Fibroblast of pulmonary artery (primary cell): ENCODE results near the gene SV2C.

ENCODE experiments used
- DNase-seq: peaks from one replicate; pipeline ENCODE4 v3.0.0-alpha.2; 2010; ENCODE audit warnings: low read depth
- H3K4me3 ChIP-seq: replicated peaks from 2 replicates; pipeline ENCODE4 v1.5.1; 2011; ENCODE audit warnings: low read depth, mild to moderate bottlenecking, control low read depth, low read length, moderate library complexity
- TF ChIP-seq, protein P1 (sequence below): IDR thresholded peaks from 2 replicates; pipeline ENCODE4 v1.5.1; 2011; ENCODE audit warnings: mild to moderate bottlenecking, control low read depth, low read length, inconsistent platforms; ENCODE audit errors: missing control alignments

Gene SV2C

DNA sequence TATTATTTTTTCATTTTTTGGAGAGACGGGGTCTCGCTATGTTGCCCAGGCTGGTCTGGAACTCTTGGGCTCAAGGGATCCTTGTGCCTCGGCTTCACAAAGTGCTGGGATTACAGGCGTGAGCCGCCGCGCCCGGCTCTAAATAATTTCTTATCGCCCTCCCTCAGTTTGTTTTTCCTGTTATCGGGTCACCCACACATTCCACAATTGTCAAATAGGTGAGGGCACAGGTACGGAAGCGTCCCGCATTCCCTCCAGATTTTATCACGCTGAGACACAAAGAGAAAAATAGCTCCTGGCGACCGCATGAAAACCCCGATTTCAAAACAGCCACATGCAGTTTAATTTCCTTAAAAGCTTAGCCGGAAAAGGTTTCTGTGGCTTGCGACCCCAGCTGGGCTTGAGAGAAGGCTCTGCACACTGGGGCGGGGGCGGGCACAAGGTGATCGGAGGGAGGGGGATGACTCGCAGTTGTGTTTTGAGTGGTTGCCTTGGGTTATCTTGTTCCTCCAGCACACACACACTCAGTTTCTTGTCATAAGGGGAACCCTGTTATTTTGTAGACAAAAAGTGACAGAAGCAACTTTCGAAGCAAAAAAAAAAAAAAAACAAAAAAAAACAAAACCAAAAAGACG lies 319.2 kb downstream of the SV2C start:
- peak; percentile 0 for DNase-seq
- H3K4me3 ChIP-seq: peak overlapping the region; percentile 56

DNA sequence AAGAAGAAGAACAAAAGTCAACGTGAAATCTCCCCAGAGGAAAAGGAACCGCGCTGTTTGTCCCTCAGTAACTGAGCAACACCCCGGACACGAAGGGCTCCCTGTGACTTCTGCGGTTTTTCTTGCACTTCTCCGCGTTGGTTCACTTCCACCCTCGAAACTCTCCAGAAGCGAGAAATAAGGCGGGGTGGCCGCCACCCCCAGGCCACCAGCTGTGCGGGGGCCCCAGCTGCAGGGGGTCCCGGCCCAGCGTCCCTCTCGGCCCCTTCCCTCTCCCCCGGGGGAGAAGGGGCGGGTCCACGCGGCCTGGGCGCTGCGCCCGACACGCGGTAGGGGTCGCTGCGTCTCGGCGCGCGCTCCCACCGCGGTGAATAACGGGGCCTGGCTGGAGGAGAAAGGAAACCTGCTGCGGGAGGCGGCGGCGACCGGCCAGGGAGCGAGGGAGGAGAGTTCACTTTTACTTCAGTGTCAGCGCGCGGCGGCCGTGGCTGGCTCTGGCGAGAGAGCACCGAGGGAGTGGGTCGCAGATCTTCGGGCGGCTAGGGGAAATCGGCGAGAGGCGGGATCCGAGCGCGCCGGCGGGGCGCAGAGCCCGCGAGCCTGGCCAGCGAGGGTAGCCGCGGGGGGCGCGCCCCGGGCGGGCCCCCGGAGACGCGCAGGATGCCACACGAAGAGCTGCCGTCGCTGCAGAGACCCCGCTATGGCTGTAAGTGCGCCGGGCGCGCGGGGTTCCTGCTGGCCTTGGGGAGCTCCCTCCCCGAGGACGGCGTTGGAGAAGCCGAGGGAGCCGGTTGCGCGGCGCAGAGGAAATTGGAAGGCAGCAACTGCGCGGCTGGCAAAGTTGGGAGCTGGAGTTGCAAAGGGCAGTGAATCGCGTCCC lies 319.9 kb downstream of the SV2C start, which contains the start of gene IQGAP2:
IQGAP2 (plus strand) TSS at position 400 of the 880 bp plus-strand sequence; CDS start at position 661, 261 bp downstream.
- TF ChIP-seq, protein P1, sequence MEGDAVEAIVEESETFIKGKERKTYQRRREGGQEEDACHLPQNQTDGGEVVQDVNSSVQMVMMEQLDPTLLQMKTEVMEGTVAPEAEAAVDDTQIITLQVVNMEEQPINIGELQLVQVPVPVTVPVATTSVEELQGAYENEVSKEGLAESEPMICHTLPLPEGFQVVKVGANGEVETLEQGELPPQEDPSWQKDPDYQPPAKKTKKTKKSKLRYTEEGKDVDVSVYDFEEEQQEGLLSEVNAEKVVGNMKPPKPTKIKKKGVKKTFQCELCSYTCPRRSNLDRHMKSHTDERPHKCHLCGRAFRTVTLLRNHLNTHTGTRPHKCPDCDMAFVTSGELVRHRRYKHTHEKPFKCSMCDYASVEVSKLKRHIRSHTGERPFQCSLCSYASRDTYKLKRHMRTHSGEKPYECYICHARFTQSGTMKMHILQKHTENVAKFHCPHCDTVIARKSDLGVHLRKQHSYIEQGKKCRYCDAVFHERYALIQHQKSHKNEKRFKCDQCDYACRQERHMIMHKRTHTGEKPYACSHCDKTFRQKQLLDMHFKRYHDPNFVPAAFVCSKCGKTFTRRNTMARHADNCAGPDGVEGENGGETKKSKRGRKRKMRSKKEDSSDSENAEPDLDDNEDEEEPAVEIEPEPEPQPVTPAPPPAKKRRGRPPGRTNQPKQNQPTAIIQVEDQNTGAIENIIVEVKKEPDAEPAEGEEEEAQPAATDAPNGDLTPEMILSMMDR: peak; percentile 13
- DNase-seq: peak; percentile 52
- peak within 1 kb of the TSS; percentile 56 for H3K4me3 ChIP-seq

More for the DNA sequence above, 319.2 kb downstream of the SV2C start:
- TF ChIP-seq, protein P1: no peak
